ENCODE data around the gene EHD4. TPM values are rescaled to one million over a fixed set of nuclear protein-coding genes. Genes with fewer than 3 reads are reported as not detected.

Gene EHD4
- total RNA-seq, 4 donors from 2014 or later = 13.2 to 31.5 (median 22.0) TPM

- Histone ChIP-seq H3K9me3 (no peaks in the 10 kb centered on the region), H3K27ac (peak within 1 kb of the TSS; percentile 50 to 80 (median 73)), H3K4me1 (peaks cover 0 to 19% (median 12%) of the 10 kb centered on the region in 4 donors), H3K27me3 (no peaks in the 10 kb centered on the region), H3K36me3 (peaks cover 0 to 16% (median 0%) of the 10 kb centered on the region in 3 donors), H3K4me3 (peak within 1 kb of the TSS in 1 of 4 donors; percentile 35)
- TF ChIP-seq POLR2A (IDR thresholded peaks at IDR 0.05) (peak in 1 of 2 donors; percentile 42), EP300 (IDR thresholded peaks at IDR 0.05) (peak; percentile 20 to 56)
- TF ChIP-seq, protein P1, sequence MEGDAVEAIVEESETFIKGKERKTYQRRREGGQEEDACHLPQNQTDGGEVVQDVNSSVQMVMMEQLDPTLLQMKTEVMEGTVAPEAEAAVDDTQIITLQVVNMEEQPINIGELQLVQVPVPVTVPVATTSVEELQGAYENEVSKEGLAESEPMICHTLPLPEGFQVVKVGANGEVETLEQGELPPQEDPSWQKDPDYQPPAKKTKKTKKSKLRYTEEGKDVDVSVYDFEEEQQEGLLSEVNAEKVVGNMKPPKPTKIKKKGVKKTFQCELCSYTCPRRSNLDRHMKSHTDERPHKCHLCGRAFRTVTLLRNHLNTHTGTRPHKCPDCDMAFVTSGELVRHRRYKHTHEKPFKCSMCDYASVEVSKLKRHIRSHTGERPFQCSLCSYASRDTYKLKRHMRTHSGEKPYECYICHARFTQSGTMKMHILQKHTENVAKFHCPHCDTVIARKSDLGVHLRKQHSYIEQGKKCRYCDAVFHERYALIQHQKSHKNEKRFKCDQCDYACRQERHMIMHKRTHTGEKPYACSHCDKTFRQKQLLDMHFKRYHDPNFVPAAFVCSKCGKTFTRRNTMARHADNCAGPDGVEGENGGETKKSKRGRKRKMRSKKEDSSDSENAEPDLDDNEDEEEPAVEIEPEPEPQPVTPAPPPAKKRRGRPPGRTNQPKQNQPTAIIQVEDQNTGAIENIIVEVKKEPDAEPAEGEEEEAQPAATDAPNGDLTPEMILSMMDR (IDR thresholded peaks at IDR 0.05) = no peak
- DNase-seq (ENCODE audit: low spot score in 2 of 2) = no peak
- 73 to 82% methylated on average over 11 to 13 of the region's 15 CpGs for WGBS, 2 donors
These were observed 78.7 kb downstream of the EHD4 start, which contains the start of gene SPTBN5 for GRCh38 chr15:41893422-41894250. Gene SPTBN5 (minus strand): TSS chr15:41894053. CDS start chr15:41893497, 556 bp downstream.

- 78% methylated on average over 10 to 20 of the region's 22 CpGs for WGBS, 2 donors
- peaks cover 0 to 19% (median 12%) of the 10 kb centered on the region in 4 donors for H3K4me1 ChIP-seq
- H3K9me3 ChIP-seq = no peaks in the 10 kb centered on the region
- TF ChIP-seq EP300 (IDR thresholded peaks at IDR 0.05) (peak in 1 of 2 donors; percentile 60), POLR2A (IDR thresholded peaks at IDR 0.05) (peak in 1 of 2 donors; percentile 35)
- TF ChIP-seq, protein P1 (IDR thresholded peaks at IDR 0.05) = no peak
- H3K4me3 ChIP-seq = peak overlapping the region in 1 of 4 donors; percentile 35
- peaks cover 0 to 8% (median 0%) of the 10 kb centered on the region in 3 donors for H3K36me3 ChIP-seq
- no peak for DNase-seq (ENCODE audit: low spot score in 2 of 2)
- peak overlapping the region; percentile 41 to 80 (median 61) for H3K27ac ChIP-seq
- H3K27me3 ChIP-seq = no peaks in the 10 kb centered on the region
These were observed 79.5 kb downstream of the EHD4 start for GRCh38 chr15:41892621-41893421.

GRCh38 chr15:41891946-41892345 is 80.4 kb downstream of the EHD4 start:
- peaks cover 0 to 5% (median 0%) of the 10 kb centered on the region in 3 donors for H3K36me3 ChIP-seq
- H3K27me3 ChIP-seq = no peaks in the 10 kb centered on the region
- no peak for TF ChIP-seq EP300 (IDR thresholded peaks at IDR 0.05)
- TF ChIP-seq, protein P1 (IDR thresholded peaks at IDR 0.05) = no peak
- no peak for TF ChIP-seq POLR2A (IDR thresholded peaks at IDR 0.05)
- H3K4me1 ChIP-seq = peaks cover 0 to 19% (median 12%) of the 10 kb centered on the region in 4 donors
- no peaks in the 10 kb centered on the region for H3K9me3 ChIP-seq
- WGBS, 2 donors = 75 to 84% methylated on average over 3 of the region's 3 CpGs
- DNase-seq (ENCODE audit: low spot score in 2 of 2) = no peak
- peak overlapping the region in 3 of 4 donors; percentile 48 to 80 (median 71) for H3K27ac ChIP-seq
- H3K4me3 ChIP-seq = no peak overlapping the region

DNA sequence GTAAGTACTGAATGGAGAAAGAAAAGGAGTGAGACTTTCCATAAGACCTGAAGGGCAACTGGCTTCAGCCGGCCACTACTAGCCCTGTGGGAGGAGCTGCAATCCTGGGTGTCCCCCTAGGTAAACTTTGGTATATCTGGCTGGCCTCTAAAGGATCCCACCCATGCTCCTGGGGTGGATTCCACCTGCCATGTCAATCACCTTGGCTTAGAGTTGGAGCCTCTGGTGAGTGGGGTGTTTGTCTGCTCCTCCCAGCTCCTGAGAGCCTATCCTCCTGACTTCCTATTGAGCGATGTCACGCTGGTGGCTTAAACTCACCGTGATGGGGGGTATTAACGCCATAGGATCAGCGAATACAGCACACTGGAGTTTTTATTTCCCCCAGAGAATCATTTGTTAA is 81.1 kb downstream of the EHD4 start:
- Histone ChIP-seq H3K27ac (peak overlapping the region in 1 of 4 donors; percentile 1), H3K4me3 (no peak overlapping the region), H3K9me3 (no peaks in the 10 kb centered on the region), H3K27me3 (no peaks in the 10 kb centered on the region), H3K36me3 (peaks cover 0 to 2% (median 0%) of the 10 kb centered on the region in 3 donors), H3K4me1 (peaks cover 0 to 19% (median 12%) of the 10 kb centered on the region in 4 donors)
- no peak for DNase-seq (ENCODE audit: low spot score in 2 of 2)
- 80 to 88% methylated on average over 6 of the region's 6 CpGs for WGBS, 2 donors
- TF ChIP-seq POLR2A (IDR thresholded peaks at IDR 0.05) (no peak), EP300 (IDR thresholded peaks at IDR 0.05) (no peak)
- TF ChIP-seq, protein P1 (IDR thresholded peaks at IDR 0.05) = no peak
